Dedifferentiated amniotic fluid mesenchymal stem cell (primary cell): ENCODE measurements around the gene NTF3.

Experiments
- DNase-seq: peaks from one replicate; pipeline ENCODE4 v3.0.0-alpha.2; 2016; ENCODE audit errors: extremely low spot score

NTF3 gene

GRCh38 chr12:5432011-5432400 is at the start of gene NTF3:
Gene NTF3 (plus strand): TSS chr12:5432108. CDS start chr12:5432325, 217 bp downstream.
- DNase-seq: peak; percentile 44

DNA sequence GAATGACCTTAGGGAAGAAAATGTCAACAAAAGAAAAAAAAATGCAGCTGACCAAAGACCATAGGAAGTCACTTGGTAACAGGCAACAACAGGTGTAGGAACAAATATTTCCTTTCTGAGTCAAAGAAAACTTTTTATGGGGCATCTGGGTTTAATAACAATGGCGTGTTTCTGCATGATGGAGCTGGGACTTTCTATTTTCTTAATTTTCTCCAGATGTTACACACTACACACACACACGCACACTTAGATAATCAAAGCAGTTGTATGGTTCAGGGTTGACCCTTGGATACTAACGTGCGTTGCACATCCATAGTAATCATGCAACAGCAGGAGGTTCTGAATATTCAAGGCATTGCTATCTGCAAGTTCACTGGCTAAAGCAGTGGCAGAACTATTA is 47.9 kb upstream of the NTF3 start:
- no peak for DNase-seq

DNA sequence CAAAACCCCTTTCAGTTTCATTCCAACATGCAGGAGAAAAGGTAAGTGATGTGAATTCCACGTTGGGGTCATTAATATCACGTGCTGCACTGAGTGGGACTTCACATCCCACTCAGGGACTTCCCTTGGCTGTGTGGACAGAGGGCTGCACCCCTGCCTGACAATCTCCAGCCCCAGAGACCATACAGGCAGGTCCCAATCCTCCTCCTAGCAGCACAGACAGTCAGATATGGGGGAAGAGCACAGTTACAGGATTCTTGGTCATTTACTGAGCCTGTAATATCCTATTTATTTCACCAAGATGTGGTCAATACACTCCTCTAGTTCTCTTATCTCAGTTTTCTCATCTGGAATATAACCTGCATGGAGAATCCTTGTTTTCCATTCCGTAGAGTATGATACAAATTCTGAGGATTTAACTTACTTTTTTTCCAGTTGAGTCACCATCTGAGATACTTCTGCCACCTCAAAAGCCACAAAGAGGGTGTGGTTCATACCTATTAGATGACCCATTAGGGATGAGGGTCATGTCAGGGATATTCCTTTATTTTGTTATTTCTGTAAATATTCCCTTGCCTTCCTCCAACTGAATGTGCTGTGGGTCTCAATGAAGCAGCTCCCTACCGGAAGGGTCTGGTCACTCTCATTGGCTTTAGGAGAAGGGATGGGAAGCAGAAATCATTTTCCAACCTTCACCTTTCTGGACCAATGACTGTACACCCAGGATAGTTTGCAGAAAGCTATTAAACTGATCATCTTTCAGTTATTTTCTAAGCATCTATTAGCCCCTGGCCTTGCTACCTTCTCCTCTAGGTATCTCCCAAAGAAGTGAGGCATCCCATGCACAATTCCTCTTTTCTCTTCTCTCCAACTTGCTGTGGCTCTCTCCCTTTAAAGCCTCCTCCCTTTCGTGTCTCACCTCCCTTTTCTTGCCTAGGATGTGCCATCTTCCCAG is 43.0 kb upstream of the NTF3 start:
- no peak for DNase-seq

- no peak for DNase-seq
Observed at GRCh38 chr12:5390174-5390799, 41.6 kb upstream of the NTF3 start.

- DNase-seq: no peak
Observed at GRCh38 chr12:5391653-5392052, 40.3 kb upstream of the NTF3 start.

GRCh38 chr12:5392961-5393360 is 38.9 kb upstream of the NTF3 start:
- no peak for DNase-seq

- no peak for DNase-seq
Observed at GRCh38 chr12:5395443-5396271, 36.3 kb upstream of the NTF3 start.

- DNase-seq: no peak
Observed at GRCh38 chr12:5396541-5396940, 35.4 kb upstream of the NTF3 start.

- no peak for DNase-seq
Observed at GRCh38 chr12:5399266-5399665, 32.6 kb upstream of the NTF3 start.

DNA sequence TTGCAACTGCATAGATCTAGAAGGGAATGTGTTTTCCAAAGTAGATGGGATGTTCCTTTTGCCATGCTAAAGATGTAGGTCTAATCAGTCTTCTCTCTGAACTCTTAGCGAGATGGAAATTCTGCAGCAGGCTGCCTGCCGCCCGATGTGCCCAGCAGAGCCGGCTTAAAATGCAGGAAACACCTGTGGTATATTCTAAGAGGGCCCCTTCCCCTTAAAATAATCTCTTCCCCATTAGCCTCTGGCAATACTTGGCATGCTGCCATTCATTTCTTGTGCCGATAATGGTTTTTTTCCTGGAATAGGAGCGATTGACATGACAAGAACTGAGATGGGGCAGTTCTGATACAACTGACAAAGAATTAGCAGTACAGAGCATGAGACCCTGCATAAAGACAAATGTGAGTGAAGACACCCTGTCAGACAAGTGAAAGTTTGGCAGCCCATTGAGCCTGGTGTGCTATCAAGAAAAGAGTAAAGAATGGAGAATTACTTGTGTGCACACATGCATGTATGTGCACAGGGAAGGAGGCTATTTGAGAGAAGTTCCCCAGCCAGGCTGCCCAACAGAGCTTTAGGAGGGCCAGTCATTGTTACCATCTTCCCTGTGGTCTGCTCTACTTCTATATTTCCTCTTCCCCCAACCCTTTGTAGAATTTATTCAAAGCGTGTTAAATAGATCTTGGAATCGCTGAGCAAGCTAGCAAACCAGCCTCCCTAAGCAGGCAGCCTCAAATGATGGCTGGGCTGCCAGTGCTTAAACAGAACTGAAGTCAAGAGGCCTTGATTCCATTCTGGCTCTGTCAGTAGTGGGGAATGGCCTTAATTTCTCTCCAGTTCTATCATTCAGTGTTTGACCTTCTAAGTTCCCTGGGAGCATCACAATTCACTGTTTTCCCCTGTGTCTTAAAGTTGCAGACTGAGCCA is 29.6 kb upstream of the NTF3 start:
- DNase-seq: no peak

- DNase-seq: no peak
Observed at GRCh38 chr12:5403411-5403810, 28.5 kb upstream of the NTF3 start.

DNA sequence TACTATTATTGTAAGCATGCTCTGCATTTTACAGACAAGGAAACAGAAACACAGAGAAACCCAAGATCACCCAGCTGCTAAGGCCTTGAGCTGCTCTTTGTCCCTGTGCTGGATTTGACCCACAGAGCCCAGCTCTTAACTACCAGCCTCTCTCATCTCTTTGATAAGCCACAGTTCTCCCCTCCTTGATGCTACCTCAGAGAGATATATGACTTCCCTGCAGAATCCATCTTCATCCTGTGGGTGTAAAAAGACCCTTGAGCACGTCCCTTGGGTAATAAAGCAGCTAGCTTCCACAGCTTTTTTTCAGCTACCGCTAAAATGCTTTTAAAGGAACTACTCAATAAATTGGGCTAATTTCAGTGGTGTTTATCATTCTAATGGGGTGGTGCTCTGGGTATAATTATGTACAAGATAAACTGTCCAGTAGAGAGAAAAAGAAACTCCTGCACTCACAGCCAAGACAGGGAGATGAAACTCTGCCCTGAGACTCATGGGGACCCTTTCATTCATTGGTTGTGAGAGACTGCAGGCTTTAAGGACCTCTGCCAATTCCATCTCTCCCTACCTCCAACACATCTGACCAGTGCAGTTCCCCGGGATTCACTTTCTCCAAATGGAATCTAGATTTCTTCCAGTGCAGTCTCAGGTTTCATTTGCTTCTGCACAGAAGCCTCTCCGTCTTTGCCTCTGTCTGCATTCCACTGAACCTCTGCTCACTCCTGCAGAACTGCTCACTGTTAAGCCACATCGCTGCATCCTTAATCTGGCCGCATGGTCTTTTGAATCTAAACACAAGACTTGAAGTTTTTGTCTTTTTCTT is 24.7 kb upstream of the NTF3 start:
- no peak for DNase-seq

DNA sequence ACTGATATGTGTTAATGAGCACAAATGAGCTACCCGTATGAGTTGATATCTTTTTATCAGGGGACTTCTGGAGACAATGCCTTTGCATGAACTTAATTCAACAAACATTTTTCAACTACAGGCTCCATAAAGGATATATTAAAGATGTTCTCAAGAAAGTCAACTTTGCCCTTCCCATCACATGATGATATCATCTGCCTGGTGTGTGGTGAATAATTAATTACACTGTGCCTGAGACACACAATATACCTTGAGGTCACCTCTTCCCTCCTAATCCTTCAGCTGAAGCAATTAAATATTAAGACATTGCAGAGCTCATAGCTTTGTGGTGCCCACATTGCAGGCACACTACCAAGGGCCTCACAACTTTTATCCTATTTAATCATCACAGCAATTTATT is 22.3 kb upstream of the NTF3 start:
- DNase-seq: no peak

- DNase-seq: no peak
Observed at GRCh38 chr12:5416571-5416970, 15.3 kb upstream of the NTF3 start.

DNA sequence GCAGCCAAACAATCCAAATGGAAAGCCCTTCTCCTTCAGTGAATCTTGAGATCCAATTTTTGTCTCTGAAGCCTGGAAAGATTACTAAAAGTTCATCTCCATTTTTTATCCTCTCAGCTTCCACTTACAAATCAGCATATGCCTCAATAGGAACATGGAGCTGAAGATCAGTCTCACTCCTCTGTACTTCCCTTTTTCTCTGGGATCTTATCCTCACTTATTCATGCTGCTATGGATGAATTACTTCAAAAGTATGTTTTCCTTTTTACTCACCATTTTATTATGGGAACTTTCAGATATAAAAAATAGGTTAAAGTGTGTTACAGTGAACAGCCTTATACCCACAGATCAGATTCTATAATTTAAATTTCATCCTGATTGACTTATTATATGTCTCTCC is 14.4 kb upstream of the NTF3 start:
- no peak for DNase-seq

GRCh38 chr12:5428332-5429221 is 3.3 kb upstream of the NTF3 start:
- DNase-seq: peak; percentile 57

- no peak for DNase-seq
Observed at GRCh38 chr12:5429741-5430557, 2.0 kb upstream of the NTF3 start.
